Measurements from ENCODE around the gene GXYLT2. TPM values are rescaled to one million over a fixed set of nuclear protein-coding genes. Genes with fewer than 3 reads are reported as not detected.

GXYLT2 gene
- total and polyA plus RNA-seq, 2 of the 13 experiments (the other 11 are each of a cell fraction or from before 2014, with no cell fraction given): 4.3 to 6.9 TPM

DNA sequence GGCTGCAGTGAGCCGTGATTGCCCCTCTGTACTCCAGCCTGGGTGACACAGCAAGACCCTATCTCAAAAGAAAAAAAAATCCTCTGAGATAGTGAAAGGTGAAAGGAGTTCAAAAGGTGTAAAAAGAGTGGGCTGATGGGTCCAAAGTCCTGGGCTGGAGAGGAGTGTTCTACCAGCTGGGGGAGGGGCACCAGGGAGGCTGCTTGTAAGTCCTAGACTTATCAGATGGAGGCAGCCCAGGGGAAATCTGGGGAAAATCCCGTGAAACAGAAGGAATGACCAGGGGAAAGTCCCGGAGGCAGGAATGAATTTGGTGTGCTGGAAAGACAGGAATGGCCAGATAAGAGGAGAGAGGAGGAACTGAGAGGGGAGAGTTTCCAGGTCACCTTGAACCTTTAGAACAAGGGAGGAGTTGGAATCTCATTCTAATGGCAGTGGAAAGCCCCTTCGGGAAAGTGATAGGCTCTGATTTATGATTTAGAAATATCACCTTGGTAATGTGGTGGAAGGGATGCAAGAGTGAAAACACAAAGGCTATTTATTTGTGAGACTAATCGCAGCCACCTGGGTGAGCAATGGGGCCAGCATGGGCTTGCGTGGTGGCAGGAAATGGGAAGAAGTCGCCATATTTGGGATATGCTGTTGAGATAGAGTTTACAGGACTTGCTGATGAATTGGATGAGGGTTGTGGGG is 85.3 kb downstream of the GXYLT2 start (continued):
- TF ChIP-seq ZZZ3 (CRISPR knock-in tag; IDR thresholded peaks at IDR 0.05; ENCODE audit: borderline replicate concordance): no peak
- TF ChIP-seq ARID2 (CRISPR knock-in tag; IDR thresholded peaks at IDR 0.05; ENCODE audit: borderline replicate concordance): no peak
- no peak for TF ChIP-seq SP2 (CRISPR knock-in tag; IDR thresholded peaks at IDR 0.05)
- TF ChIP-seq ZNF720 (CRISPR knock-in tag; IDR thresholded peaks at IDR 0.05): no peak
- TF ChIP-seq ZNF180 (CRISPR knock-in tag; IDR thresholded peaks at IDR 0.05; ENCODE audit: borderline replicate concordance, low read depth): no peak
- TF ChIP-seq NFYB (CRISPR knock-in tag; IDR thresholded peaks at IDR 0.05): no peak
- no peak for TF ChIP-seq TCF12 (IDR thresholded peaks at IDR 0.05)
- TF ChIP-seq TCF12 (CRISPR knock-in tag; IDR thresholded peaks at IDR 0.05): 0 out of 2 replicates have a peak, but pooled peaks have one; percentile 56
- no peak for TF ChIP-seq ZNF672 (CRISPR knock-in tag; IDR thresholded peaks at IDR 0.05)
- no peak for TF ChIP-seq BORCS8-MEF2B (CRISPR knock-in tag; IDR thresholded peaks at IDR 0.05)
- no peak for TF ChIP-seq ZNF879 (CRISPR knock-in tag; IDR thresholded peaks at IDR 0.05)
- TF ChIP-seq NFKBIZ (CRISPR knock-in tag; IDR thresholded peaks at IDR 0.05): peak; percentile 99
- TF ChIP-seq PHF21A (CRISPR knock-in tag; IDR thresholded peaks at IDR 0.05): no peak; the same call in none of the 2 replicates
- TF ChIP-seq ETV5 (CRISPR knock-in tag; IDR thresholded peaks at IDR 0.05; ENCODE audit: borderline replicate concordance): no peak
- TF ChIP-seq, protein P1, sequence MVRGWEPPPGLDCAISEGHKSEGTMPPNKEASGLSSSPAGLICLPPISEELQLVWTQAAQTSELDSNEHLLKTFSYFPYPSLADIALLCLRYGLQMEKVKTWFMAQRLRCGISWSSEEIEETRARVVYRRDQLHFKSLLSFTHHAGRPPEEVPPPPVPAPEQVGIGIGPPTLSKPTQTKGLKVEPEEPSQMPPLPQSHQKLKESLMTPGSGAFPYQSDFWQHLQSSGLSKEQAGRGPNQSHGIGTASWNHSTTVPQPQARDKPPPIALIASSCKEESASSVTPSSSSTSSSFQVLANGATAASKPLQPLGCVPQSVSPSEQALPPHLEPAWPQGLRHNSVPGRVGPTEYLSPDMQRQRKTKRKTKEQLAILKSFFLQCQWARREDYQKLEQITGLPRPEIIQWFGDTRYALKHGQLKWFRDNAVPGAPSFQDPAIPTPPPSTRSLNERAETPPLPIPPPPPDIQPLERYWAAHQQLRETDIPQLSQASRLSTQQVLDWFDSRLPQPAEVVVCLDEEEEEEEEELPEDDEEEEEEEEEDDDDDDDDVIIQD (CRISPR knock-in tag; IDR thresholded peaks at IDR 0.05; ENCODE audit: low read depth): 0 out of 2 replicates have a peak, but pooled peaks have one; percentile 23
- no peak for TF ChIP-seq NFATC3 (CRISPR knock-in tag; IDR thresholded peaks at IDR 0.05)
- TF ChIP-seq EEA1 (CRISPR knock-in tag; IDR thresholded peaks at IDR 0.05; ENCODE audit: borderline replicate concordance): no peak
- TF ChIP-seq TOE1 (CRISPR knock-in tag; IDR thresholded peaks at IDR 0.05): no peak
- TF ChIP-seq, protein P2, sequence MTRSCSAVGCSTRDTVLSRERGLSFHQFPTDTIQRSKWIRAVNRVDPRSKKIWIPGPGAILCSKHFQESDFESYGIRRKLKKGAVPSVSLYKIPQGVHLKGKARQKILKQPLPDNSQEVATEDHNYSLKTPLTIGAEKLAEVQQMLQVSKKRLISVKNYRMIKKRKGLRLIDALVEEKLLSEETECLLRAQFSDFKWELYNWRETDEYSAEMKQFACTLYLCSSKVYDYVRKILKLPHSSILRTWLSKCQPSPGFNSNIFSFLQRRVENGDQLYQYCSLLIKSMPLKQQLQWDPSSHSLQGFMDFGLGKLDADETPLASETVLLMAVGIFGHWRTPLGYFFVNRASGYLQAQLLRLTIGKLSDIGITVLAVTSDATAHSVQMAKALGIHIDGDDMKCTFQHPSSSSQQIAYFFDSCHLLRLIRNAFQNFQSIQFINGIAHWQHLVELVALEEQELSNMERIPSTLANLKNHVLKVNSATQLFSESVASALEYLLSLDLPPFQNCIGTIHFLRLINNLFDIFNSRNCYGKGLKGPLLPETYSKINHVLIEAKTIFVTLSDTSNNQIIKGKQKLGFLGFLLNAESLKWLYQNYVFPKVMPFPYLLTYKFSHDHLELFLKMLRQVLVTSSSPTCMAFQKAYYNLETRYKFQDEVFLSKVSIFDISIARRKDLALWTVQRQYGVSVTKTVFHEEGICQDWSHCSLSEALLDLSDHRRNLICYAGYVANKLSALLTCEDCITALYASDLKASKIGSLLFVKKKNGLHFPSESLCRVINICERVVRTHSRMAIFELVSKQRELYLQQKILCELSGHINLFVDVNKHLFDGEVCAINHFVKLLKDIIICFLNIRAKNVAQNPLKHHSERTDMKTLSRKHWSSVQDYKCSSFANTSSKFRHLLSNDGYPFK (CRISPR knock-in tag; IDR thresholded peaks at IDR 0.05; ENCODE audit: borderline replicate concordance): peak; percentile 36; the same call in 1 of the 2 replicates
- no peak for TF ChIP-seq GZF1 (CRISPR knock-in tag; IDR thresholded peaks at IDR 0.05)
- TF ChIP-seq, protein P3, sequence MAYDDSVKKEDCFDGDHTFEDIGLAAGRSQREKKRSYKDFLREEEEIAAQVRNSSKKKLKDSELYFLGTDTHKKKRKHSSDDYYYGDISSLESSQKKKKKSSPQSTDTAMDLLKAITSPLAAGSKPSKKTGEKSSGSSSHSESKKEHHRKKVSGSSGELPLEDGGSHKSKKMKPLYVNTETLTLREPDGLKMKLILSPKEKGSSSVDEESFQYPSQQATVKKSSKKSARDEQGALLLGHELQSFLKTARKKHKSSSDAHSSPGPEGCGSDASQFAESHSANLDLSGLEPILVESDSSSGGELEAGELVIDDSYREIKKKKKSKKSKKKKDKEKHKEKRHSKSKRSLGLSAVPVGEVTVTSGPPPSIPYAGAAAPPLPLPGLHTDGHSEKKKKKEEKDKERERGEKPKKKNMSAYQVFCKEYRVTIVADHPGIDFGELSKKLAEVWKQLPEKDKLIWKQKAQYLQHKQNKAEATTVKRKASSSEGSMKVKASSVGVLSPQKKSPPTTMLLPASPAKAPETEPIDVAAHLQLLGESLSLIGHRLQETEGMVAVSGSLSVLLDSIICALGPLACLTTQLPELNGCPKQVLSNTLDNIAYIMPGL (CRISPR knock-in tag; IDR thresholded peaks at IDR 0.05; ENCODE audit: borderline replicate concordance in 1 of 2, low read depth in 1 of 2): no peak
- TF ChIP-seq ZKSCAN8 (CRISPR knock-in tag; IDR thresholded peaks at IDR 0.05; ENCODE audit: borderline replicate concordance): no peak
- TF ChIP-seq ZNF749 (CRISPR knock-in tag; IDR thresholded peaks at IDR 0.05; ENCODE audit: borderline replicate concordance): no peak
- no peak; the same call in 1 of the 2 replicates for TF ChIP-seq REPIN1 (CRISPR knock-in tag; IDR thresholded peaks at IDR 0.05; ENCODE audit: borderline replicate concordance, low read depth)
- no peak for TF ChIP-seq ZNF619 (CRISPR knock-in tag; IDR thresholded peaks at IDR 0.05)
- TF ChIP-seq ZNF616 (CRISPR knock-in tag; IDR thresholded peaks at IDR 0.05; ENCODE audit: low read depth): no peak

Data from HepG2 (cell line).